Activated CD4-positive, alpha-beta T cell treated with anti-CD3 and anti-CD28 coated beads, Interleukin-2, amount 50 U/mL, for 16 hours (primary cell): ENCODE results near the gene UQCC2.
A peak's percentile ranks its signal among the peaks of the same experiment; 100 is the strongest.

ENCODE experiments used
- DNase-seq: peaks from one replicate; pipeline ENCODE4 v3.0.0-alpha.2; 2020

The UQCC2 gene

GRCh38 chr6:33670971-33671743 lies 40.3 kb downstream of the UQCC2 start:
- no peak for DNase-seq

- DNase-seq: no peak
Observed at GRCh38 chr6:33670086-33670660, 41.3 kb downstream of the UQCC2 start.

GRCh38 chr6:33668914-33669313 lies 42.6 kb downstream of the UQCC2 start:
- DNase-seq: peak; percentile 57

DNA sequence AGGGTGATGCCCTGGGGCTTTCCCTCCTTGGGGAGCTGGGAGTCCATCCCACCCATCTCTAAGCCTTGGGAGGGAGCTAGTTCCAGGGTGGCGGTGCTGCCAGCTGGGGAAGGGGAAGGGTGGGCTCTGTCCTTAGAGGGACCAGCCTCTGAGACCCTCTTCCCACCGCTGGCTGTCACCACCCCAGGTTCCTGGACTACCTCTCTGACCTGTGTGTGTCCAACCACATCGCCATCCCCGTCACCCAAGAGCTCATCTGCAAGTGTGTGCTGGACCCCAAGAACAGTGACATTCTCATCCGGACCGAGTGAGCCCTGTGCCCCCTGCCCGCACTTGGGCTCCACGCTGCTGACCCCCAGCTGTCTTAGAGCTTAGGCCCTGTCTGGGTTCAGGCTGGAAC lies 43.2 kb downstream of the UQCC2 start:
- no peak for DNase-seq

DNA sequence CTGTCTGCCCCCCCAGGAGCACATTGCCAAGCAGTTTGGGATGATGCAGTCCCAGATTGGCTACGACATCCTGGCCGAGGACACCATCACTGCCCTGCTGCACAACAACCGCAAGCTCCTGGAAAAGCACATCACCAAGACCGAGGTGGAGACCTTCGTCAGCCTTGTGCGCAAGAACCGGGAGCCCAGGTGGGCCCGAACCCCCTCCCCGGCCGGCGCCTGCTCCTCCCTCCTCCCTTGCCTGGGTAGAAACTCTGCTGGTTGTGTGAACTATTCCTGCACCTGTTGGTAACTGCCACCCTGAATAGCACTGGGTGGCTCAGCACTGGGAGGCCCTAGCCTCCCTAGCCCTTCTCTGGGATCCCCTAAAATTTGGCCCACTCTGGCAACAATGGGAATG lies 43.7 kb downstream of the UQCC2 start:
- no peak for DNase-seq

DNA sequence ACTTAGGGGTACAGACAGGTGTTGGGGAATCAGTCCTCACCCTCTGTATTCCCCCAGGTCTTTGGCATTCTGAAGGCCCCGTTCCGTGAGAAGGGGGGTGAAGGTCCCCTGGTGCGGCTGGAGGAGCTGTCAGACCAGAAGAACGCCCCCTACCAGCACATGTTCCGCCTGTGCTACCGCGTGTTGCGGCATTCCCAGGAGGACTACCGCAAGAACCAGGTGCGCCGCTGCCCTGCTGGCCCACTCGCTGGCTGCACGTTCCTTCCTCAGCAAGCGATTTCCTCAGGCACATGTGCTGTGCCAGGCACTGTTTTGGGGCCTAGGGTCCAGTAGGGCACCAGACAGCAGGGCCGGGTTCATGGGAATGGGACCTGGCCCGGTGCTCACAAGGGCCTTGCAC lies 44.4 kb downstream of the UQCC2 start:
- DNase-seq: no peak

DNA sequence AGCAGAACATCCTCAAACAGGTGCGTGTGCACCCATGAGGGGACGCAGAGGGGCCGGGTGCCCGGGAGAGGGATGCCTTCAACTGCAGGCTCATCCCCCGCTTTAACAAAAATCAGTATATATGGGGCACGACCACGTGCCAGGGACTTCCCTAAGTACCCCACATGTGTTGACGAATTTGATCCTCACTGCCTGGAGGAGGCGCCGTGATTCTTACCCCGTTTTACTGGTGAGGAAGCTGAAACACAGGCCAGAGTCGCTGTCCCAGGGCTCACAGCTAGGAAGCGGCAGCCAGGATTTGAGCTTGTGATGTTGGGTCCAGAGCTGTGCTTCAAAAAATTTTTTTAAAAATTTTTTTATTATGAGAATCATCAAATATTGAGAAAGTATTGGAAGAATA lies 45.5 kb downstream of the UQCC2 start:
- no peak for DNase-seq

DNA sequence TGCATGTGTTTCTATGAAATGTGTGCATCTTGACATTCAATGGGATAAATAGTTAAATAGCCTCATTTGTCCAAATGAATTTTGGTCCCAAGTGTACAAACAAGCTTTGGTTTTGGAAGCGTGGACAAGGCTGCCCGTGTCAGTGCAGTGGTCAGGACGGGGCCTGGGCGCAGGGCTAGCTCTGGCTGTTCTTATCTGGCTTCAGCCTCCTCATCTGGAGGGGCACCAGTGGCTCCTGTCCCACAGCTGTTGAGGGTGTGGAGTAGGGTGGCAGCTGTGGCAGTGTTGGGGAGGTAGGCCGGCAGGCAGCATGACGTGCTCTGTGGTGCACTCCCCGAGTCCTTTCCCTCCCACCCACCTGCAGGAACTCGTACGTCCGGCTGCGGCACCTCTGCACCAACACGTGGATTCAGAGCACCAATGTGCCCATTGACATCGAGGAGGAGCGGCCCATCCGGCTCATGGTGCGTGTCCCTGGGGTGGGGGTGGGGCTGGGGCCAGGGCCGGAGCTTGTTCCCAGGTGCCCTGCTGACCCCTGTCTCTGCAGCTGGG lies 46.9 kb downstream of the UQCC2 start:
- DNase-seq: no peak

DNA sequence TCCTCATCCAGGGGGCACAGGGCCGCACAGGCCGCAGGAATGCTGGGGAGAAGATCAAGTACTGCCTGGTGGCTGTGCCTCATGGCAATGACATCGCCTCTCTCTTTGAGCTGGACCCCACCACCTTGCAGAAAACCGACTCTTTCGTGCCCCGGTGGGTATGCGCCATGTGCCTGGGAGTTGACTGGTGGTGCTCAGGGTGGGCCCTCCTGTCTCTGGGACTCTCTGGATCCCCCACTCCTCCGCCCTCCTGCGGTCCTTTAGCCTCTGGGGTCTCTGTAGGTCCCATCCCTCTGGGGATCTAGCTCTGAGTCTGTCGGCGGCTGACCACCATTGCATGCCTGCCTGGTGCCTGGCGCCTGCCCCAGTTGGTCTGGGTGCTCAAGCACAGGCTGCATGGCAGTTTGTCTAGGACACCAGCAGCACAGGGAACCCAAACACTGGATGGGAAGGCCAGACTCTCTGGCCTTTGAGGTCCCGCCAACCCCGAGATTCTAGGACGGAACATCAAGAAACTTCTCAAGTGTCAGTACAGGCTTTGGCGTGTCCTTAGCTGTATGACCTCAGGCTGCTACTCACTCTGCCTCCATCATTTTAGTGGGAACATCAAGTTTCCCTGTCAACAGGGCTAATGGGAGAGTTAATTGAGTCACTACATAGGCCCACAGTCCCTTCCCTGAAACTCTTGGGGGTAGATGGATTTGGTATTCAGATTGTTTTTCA lies 47.6 kb downstream of the UQCC2 start:
- no peak for DNase-seq

DNA sequence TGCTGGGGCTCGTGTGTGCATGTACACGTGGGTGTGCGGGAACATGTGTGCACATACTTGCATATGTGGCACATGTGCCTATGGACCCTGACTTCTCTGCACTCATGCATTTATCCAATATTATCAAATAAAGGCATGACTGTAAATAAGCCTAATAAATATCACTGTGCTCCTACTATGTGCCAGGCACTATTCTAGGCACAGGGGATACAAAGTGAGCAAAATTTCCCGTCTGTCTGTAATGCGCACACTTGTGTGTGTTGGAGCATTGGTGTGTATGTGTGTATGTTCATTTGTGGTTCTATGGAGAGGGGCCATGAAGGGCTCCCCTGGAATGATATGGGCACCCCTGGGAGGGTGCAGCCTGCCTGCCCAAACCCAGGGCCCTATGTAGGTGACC lies 48.5 kb downstream of the UQCC2 start:
- no peak for DNase-seq

- DNase-seq: no peak
Observed at GRCh38 chr6:33662318-33662717, 49.2 kb downstream of the UQCC2 start.

DNA sequence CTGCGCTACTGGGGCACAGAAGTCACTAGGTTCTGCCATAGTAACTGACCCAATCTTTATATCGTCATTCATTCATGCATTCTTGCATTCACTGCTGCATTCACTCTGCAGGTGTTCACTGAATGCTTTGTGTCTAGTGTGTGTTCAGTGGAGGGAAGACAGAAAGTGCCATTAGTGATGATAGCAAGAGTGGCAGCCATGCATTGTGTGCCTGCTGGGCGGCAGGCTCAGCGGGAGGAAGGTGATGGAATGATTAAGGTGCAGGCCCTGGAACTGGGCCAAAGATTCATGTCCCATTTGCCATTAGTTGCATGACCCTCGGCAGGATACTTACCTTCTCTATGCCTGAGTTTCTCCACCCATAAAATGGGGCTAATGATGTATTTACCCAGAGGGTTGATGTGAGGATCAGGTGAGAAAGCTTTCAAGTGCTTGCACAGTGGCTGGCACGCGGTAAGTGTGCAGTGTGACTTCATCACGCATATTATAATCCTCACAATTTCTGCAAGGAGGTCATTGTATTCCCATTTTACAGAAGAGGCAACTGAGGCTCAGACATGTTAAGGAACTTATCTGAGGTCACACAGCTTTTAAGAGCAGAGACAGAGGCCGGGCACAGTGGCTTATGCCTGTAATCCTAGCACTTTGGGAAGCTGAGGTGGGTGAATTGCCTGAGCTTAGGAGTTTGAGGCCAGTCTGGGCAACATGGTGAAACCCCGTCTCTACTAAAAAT lies 50.2 kb downstream of the UQCC2 start:
- no peak for DNase-seq

GRCh38 chr6:33659986-33660385 lies 51.5 kb downstream of the UQCC2 start:
- DNase-seq: no peak

GRCh38 chr6:33658982-33659689 lies 52.4 kb downstream of the UQCC2 start:
- DNase-seq: no peak

DNA sequence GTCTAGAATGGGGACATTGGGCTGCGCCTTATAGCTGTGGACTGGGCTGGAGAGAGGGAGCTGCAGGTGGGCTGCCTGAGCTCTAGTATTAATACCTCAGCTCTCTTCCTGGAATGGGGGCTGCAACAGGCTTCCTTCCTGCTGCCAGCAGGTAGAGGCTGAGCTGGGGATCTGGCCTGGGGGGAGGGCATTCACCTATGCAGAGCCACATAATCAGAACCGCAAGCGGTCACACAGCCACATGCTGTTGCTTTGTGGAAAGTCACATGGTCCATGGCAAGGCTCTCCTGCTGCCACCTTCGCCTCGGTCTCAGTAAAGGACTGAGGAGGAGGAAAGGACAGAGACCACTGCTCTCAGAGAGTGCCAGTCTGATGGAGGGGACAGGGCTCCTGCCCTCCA lies 54.7 kb downstream of the UQCC2 start:
- DNase-seq: no peak

DNA sequence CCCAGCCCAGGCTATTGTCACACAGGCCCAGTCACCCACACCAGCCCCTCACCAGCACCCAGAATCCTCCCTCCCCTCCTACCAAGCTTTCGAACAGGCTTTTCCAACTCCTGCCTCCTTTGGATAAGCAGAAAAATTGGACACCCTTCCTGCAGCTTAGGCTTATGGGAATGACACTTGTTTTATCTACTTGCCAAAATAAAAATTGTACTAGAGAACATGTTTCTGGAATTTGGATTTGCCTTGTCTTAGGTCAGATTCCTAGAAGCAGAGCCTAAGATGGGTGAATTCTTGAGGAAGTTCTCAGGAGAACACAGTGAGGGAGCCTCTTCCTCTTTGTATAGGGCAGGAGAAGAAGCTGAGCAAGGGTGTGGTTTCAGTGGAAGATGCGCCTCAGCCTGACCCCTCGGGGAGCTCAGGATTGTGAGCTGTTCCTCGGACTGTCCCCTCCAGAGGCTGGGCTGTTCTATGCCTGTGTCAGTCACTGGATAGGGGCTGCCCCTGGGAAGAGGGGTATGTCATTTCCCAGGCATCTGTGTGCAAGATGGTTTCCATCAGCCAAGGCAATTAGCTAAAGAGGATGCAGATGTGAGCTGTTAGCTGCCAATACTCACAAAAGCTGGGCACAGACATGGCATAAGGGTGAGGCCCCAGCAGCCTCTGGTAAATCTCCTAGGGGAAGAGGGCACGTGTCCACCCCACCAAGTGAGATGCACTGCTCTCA lies 56.5 kb downstream of the UQCC2 start:
- no peak for DNase-seq

DNA sequence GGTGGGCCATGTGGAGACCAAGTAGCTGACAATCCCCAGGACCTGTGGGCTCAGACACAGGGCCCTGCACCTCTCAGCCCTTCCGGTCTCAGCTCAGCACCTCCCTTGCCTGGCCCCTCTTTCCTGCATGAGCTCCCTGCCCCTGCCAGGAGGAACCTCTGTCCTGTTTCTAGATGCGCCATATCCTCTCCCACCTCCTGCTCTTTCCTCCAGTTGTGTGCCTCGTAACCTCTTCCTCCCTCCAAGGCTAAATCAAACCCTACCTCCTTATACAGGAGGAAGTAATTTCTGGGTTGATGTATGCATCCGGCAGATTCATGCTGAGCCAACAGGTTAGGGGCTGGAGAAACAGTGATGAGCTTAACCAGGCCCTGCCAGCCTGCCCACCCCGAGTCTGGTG lies 59.5 kb downstream of the UQCC2 start:
- no peak for DNase-seq

- DNase-seq: no peak
Observed at GRCh38 chr6:33651403-33651802, 60.1 kb downstream of the UQCC2 start.
